Gastrocnemius medialis (tissue), 4 donors: ENCODE results near the gene R3HDM2.

Source experiments
- POLR2A ChIP-seq, 2 donors: fragments of 450-650 bp; IDR thresholded peaks; one replicate each; pipeline ENCODE4 v1.6.1; 2017; ENCODE audit warnings: antibody characterized with exemption in 2 of 2, mild to moderate bottlenecking in 2 of 2, moderate library complexity in 2 of 2
- TF ChIP-seq, protein P1 (sequence below), 5 experiments: fragments of 450-650 bp in 3 of 5; fragments of 200-600 bp in 2 of 5; sonication (generic) in 2 of 5; IDR thresholded peaks in 4 of 5; conservative IDR thresholded peaks in 1 of 5; 1 replicate in 4 of 5; 2 replicates in 1 of 5; pipeline ENCODE4 v1.5.1; 2016 to 2019; ENCODE audit warnings: antibody characterized with exemption in 5 of 5, mild to moderate bottlenecking in 3 of 5, moderate library complexity in 3 of 5

DNA sequence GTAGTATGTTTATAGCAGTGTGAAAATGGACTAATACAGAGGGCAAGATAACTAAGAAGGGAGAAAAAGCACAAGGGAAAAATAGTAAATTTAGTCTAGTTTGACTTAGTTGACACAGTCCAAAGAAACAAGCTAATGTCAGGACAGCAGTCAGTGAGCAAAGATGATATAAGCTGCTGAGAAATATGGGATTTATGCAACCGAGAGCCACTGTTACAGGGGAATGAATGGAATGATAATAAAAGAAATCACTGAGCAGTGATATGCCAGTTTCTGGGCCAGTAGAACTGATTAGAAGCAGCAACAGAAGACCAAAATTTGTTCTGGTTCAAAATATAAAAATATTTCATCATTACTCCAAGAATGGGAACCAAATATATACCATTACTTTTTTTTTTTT lies 60.1 kb downstream of the R3HDM2 start:
- TF ChIP-seq, protein P1, sequence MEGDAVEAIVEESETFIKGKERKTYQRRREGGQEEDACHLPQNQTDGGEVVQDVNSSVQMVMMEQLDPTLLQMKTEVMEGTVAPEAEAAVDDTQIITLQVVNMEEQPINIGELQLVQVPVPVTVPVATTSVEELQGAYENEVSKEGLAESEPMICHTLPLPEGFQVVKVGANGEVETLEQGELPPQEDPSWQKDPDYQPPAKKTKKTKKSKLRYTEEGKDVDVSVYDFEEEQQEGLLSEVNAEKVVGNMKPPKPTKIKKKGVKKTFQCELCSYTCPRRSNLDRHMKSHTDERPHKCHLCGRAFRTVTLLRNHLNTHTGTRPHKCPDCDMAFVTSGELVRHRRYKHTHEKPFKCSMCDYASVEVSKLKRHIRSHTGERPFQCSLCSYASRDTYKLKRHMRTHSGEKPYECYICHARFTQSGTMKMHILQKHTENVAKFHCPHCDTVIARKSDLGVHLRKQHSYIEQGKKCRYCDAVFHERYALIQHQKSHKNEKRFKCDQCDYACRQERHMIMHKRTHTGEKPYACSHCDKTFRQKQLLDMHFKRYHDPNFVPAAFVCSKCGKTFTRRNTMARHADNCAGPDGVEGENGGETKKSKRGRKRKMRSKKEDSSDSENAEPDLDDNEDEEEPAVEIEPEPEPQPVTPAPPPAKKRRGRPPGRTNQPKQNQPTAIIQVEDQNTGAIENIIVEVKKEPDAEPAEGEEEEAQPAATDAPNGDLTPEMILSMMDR (IDR thresholded peaks at IDR 0.05 in 4 of 5, conservative IDR thresholded peaks at IDR 0.05 in 1 of 5), result no peak
- no peak for TF ChIP-seq POLR2A (IDR thresholded peaks at IDR 0.05)
